Measurements from ENCODE around the gene GPX5.

GRCh38 chr6:28545955-28546354 lies 20.3 kb downstream of the GPX5 start:
- no peak for TF ChIP-seq CTCF (IDR thresholded peaks at IDR 0.05; ENCODE audit: poor library complexity)
- TF ChIP-seq EZH2 (IDR thresholded peaks at IDR 0.05; ENCODE audit: borderline replicate concordance): no peak
